ENCODE data around the gene ASPSCR1. TPM values are rescaled to one million over a fixed set of nuclear protein-coding genes. Genes with fewer than 3 reads are reported as not detected.

ASPSCR1 gene
- total and polyA plus RNA-seq, 2 of the 8 experiments (the other 6 are each of a cell fraction or from before 2014, with no cell fraction given): 33.3 to 43.7 TPM

DNA sequence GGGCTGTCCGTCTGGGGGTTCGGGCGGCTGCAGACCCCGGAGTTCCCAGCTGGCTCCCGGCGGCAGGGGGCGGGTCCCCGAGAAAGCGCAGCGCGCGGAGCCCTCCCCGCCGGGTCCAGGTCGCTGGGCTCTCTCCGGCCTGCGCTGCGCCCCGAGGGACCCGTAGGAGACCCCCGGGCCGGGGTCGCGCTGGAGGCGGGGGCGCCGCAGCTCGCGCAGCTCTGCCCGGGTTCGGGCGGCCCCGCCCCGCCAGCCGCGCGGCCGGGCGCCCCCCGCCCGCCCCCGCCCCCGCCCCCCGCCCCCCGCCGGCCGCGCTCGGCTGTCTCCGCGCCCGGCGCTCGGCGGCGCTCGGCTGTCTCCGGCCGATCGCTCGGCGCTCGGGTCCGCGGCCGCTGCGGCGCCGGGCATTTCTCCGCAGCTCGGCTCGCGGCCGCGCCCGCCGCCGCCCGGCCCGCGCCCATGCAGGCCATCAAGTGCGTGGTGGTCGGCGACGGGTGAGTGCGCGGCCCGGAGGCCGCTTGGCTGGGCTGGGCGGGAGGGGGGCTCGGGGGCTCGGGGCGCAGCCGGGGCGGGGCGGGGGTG lies 54.0 kb downstream of the ASPSCR1 start, which contains the start of gene RAC3 (continued):
- TF ChIP-seq KDM5A (IDR thresholded peaks at IDR 0.05; ENCODE audit: low read length): no peak
- TF ChIP-seq SP1 (IDR thresholded peaks at IDR 0.05; ENCODE audit: low read depth, low read length): no peak
- peak; percentile 8 for TF ChIP-seq TAF7 (optimal IDR thresholded peaks at IDR 0.05; ENCODE audit: borderline replicate concordance, low read depth, low read length)
- TF ChIP-seq SP4 (IDR thresholded peaks at IDR 0.05; ENCODE audit: low read length): no peak
- TF ChIP-seq NANOG (IDR thresholded peaks at IDR 0.05; ENCODE audit: insufficient read depth, low read depth, low read length, poor library complexity, severe bottlenecking): no peak
- no peak for TF ChIP-seq POLR2AphosphoS5 (IDR thresholded peaks at IDR 0.05; ENCODE audit: low read depth, low read length)
- peak; percentile 18 for TF ChIP-seq KDM4A (IDR thresholded peaks at IDR 0.05; ENCODE audit: low read depth, low read length, severe bottlenecking)
- no peak for TF ChIP-seq GTF2F1 (IDR thresholded peaks at IDR 0.05; ENCODE audit: borderline replicate concordance, low read depth, low read length)
- TF ChIP-seq SAP30 (IDR thresholded peaks at IDR 0.05; ENCODE audit: insufficient read depth, insufficient replicate concordance, low read length): no peak
- TF ChIP-seq RAD21 (IDR thresholded peaks at IDR 0.05 in 1 of 2, conservative IDR thresholded peaks at IDR 0.05 in 1 of 2; ENCODE audit: low read depth in 2 of 2, low read length in 2 of 2): no peak
- TF ChIP-seq, protein P1, sequence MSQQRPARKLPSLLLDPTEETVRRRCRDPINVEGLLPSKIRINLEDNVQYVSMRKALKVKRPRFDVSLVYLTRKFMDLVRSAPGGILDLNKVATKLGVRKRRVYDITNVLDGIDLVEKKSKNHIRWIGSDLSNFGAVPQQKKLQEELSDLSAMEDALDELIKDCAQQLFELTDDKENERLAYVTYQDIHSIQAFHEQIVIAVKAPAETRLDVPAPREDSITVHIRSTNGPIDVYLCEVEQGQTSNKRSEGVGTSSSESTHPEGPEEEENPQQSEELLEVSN (IDR thresholded peaks at IDR 0.05): no peak
